Muscle of arm (tissue), 12 donors: ENCODE data around the gene FOLR2. TPM values are rescaled to one million over a fixed set of nuclear protein-coding genes. Genes with fewer than 3 reads are reported as not detected.
"Not testable (repeated sequence)": the region's sequence is repeated elsewhere in the genome, so short reads cannot be mapped to it uniquely, and the experiment has no call there.

Source experiments
- DNase-seq: peaks from one replicate; pipeline ENCODE4 v3.0.0-alpha.2; 2013
- polyA plus RNA-seq, 12 donors: library from polyadenylated mRNA; unstranded; fragments of 120-200 nt; gene quantifications; one replicate each; pipeline ENCODE4 v1.2.1, GENCODE V29; 2013; ENCODE audit not compliant: insufficient read length in 12 of 12

FOLR2 gene
- polyA plus RNA-seq, 12 donors: 10.4 to 32.6 (median 20.6) TPM; not detected in 1

DNA sequence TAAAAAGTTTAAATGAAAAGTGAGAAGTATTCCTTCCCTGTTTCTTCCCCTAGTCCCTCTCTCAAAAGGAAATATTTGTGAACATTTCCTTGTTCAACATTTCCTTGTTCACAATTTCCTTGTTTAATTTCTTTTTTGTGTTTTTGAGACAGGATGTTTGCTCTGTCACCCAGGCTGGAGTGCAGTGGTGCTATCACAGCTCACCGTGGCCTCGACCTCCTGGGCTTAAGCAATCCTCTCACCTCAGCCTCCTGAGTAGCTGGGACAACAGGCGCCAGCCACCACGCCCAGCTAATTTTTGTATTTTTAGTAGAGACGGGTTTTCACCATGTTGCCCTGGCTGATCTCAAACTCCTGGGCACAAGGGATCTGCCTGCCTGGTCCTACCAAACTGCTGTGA lies 50.4 kb downstream of the FOLR2 start:
- DNase-seq: not testable (repeated sequence)

DNA sequence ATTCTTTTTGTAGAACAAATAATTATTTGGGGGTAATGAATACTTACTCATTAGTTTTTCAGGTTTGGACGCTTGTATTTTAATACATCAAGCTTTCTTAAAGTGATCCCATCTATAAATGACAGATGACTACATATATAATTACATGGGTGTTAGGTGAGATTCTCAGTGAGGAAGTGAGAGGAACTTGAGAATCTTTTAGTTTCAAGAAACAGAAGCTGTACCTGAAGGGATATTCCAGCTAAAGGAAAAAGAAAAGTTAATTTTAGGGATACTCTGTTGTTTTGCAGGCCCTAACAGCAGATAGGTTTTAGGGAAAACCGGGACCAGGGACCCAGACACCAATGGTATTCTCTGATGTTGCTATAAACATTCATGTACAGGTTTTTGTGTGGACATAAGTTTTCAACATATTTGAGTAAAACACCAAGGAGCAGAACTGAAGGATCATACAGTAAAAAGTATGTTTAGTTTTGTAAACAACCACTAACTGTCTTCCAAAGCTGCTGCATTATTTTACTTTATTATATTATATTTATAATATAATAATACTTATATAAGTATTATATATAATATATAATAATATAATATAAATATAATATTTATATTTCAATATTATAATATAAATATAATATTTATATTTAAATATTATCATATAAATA lies 51.5 kb downstream of the FOLR2 start:
- no peak for DNase-seq

Other genes with a start within 250 kb of the FOLR2 start
- 10 to 100 TPM in 3 of 12 donors, 1 to 10 TPM in 8, not detected in 1; 4.5 to 16.0 (median 7.2) TPM for gene IL18BP, start 217.9 kb upstream of the FOLR2 start, polyA plus RNA-seq
- 100 to 1,000 TPM in 11 of 12 donors, not detected in 1; 137 to 283 (median 169) TPM for gene NUMA1, start 136.3 kb upstream of the FOLR2 start, polyA plus RNA-seq
- 10 to 100 TPM in 1 of 12 donors, 1 to 10 TPM in 9, not detected in 2; 5.3 to 11.4 (median 8.0) TPM for gene LRRC51, start 135.9 kb upstream of the FOLR2 start, polyA plus RNA-seq
- gene LAMTOR1, start 113.5 kb upstream of the FOLR2 start, polyA plus RNA-seq: 10 to 100 TPM in 11 of 12 donors, not detected in 1; 70.3 to 94.5 (median 83.5) TPM
- gene TOMT, start 110.9 kb upstream of the FOLR2 start, polyA plus RNA-seq: not detected
- gene ANAPC15, start 104.1 kb upstream of the FOLR2 start, polyA plus RNA-seq: 10 to 100 TPM in 11 of 12 donors, not detected in 1; 31.3 to 61.4 (median 33.5) TPM
- under 1 TPM in 3 of 12 donors, not detected in 9; 0.35 to 0.47 (median 0.38) TPM for gene FOLR3, start 81.1 kb upstream of the FOLR2 start, polyA plus RNA-seq
- 1 to 10 TPM in 10 of 12 donors, not detected in 2; 1.2 to 9.3 (median 3.7) TPM for gene FOLR1, start 24.7 kb upstream of the FOLR2 start, polyA plus RNA-seq
- gene INPPL1, start 8.0 kb downstream of the FOLR2 start, polyA plus RNA-seq: 100 to 1,000 TPM; 118 to 193 (median 149) TPM
- 10 to 100 TPM in 1 of 12 donors, not detected in 11; 17.1 TPM for gene PHOX2A, start 27.4 kb downstream of the FOLR2 start, polyA plus RNA-seq
- gene CLPB, start 217.7 kb downstream of the FOLR2 start, polyA plus RNA-seq: 10 to 100 TPM in 11 of 12 donors, not detected in 1; 11.4 to 18.6 (median 15.3) TPM